HepG2 (cell line): ENCODE data around the gene MAVS. TPM values are rescaled to one million over a fixed set of nuclear protein-coding genes. Genes with fewer than 3 reads are reported as not detected.

Source experiments
- ATAC-seq: fragments of 200-7000 bp; cut with Tn5 transposase; 3 replicates; pipeline ENCODE4 v1.9.1; 2020; ENCODE audit warnings: mild to moderate bottlenecking, moderate library complexity
- BruUV-seq: library from RNA; stranded (reverse); fragments of 400-500 nt; replicated peaks from 2 replicates; lab custom pipeline; 2021; lab: Mats Ljungman, UMichigan
- CTCF ChIA-PET: fragments of 300-600 bp; formaldehyde crosslinking; extraction: SDS; loops from one replicate; lab custom pipeline; 2021; ENCODE audit warnings: low total read pairs, inconsistent platforms, low intra/inter-chr PET ratio; lab: Yijun Ruan, JAX
- POLR2A ChIA-PET: fragments of 350-600 bp; sonication (Branson Sonifier 250); formaldehyde crosslinking; loops from one replicate; lab custom pipeline; 2020; ENCODE audit warnings: antibody characterized with exemption, inconsistent platforms; lab: Yijun Ruan, JAX
- DNase-seq: peaks from one replicate; pipeline ENCODE4 v3.0.0-alpha.2; 2015; ENCODE audit warnings: low spot score
- FAIRE-seq: peaks from 3 replicates; lab custom pipeline; 2011; peaks lifted over from hg19 to GRCh38; lab: Jason Lieb, UNC
- H2AFZ ChIP-seq: one replicate; pipeline ENCODE4 v1.6.1; 2011; ENCODE audit warnings: low read length, inconsistent platforms
- H3K27ac ChIP-seq: fragments of 300-600 bp; 3 replicates; pipeline ENCODE4 v1.8.0; 2011; ENCODE audit warnings: mixed run types, mild to moderate bottlenecking, mixed read lengths, low read length, inconsistent platforms; ENCODE audit not compliant: insufficient read depth; ENCODE audit errors: extremely low read length
- H3K27me3 ChIP-seq, 2 experiments: fragments of 200-600 bp in 1 of 2; 2 replicates in 1 of 2; 3 replicates in 1 of 2; pipeline versions ENCODE4 v1.6.0 to v1.8.0; 2011; ENCODE audit warnings: low read length in 2 of 2, mild to moderate bottlenecking in 2 of 2, moderate library complexity in 2 of 2, inconsistent platforms in 1 of 2; ENCODE audit not compliant: insufficient read depth in 2 of 2, control insufficient read depth in 1 of 2
- H3K36me3 ChIP-seq, 2 experiments: fragments of 200-600 bp in 1 of 2; replicated peaks in 1 of 2; 2 replicates in 1 of 2; 3 replicates in 1 of 2; pipeline versions ENCODE4 v1.5.1 to v1.8.0; 2011; ENCODE audit warnings: low read length in 2 of 2, inconsistent platforms in 1 of 2; ENCODE audit not compliant: insufficient read depth in 2 of 2, control insufficient read depth in 1 of 2
- H3K4me1 ChIP-seq: 2 replicates; pipeline ENCODE4 v1.5.1; 2012; ENCODE audit warnings: low read length, inconsistent platforms; ENCODE audit not compliant: insufficient read depth
- H3K4me2 ChIP-seq: 2 replicates; pipeline ENCODE4 v1.6.0; 2011; ENCODE audit warnings: low read depth, low read length, inconsistent platforms
- H3K4me3 ChIP-seq, 3 experiments: fragments of 200-600 bp in 1 of 3; sonication (generic), shearing (Covaris generic) in 1 of 3; replicated peaks in 1 of 3; 2 replicates each; pipeline ENCODE4 v1.5.1; 2011 to 2016; ENCODE audit warnings: low read length in 3 of 3, inconsistent platforms in 2 of 3, low read depth in 2 of 3, mild to moderate bottlenecking in 2 of 3, control low read depth in 1 of 3, mixed read lengths in 1 of 3; ENCODE audit not compliant: insufficient read depth in 1 of 3
- H3K79me2 ChIP-seq: one replicate; pipeline ENCODE4 v1.6.1; 2011; ENCODE audit warnings: low read length, inconsistent platforms; ENCODE audit not compliant: insufficient read depth
- H3K9ac ChIP-seq: 2 replicates; pipeline ENCODE4 v1.6.0; 2011; ENCODE audit warnings: mild to moderate bottlenecking, low read depth, low read length, inconsistent platforms; ENCODE audit not compliant: insufficient read depth
- H3K9me3 ChIP-seq: 2 replicates; pipeline ENCODE4 v1.5.1; 2012; ENCODE audit warnings: mild to moderate bottlenecking, low read length
- H4K20me1 ChIP-seq: 2 replicates; pipeline ENCODE4 v1.6.0; 2011; ENCODE audit warnings: inconsistent platforms, mild to moderate bottlenecking, low read length, moderate library complexity; ENCODE audit not compliant: insufficient read depth
- AKAP8 ChIP-seq: sonication (generic); formaldehyde crosslinking; IDR thresholded peaks from 2 replicates; pipeline ENCODE4 v1.5.1; 2020; ENCODE audit warnings: mild to moderate bottlenecking, missing genetic modification reagents
- KLF13 ChIP-seq: sonication (generic); formaldehyde crosslinking; IDR thresholded peaks from 2 replicates; pipeline ENCODE4 v1.4.0; 2020; ENCODE audit warnings: mild to moderate bottlenecking, missing genetic modification reagents
- KLF15 ChIP-seq: sonication (generic); formaldehyde crosslinking; IDR thresholded peaks from 2 replicates; pipeline ENCODE4 v1.8.1; 2023; ENCODE audit warnings: borderline replicate concordance, mild to moderate bottlenecking, inconsistent platforms, missing genetic modification reagents, mixed read lengths
- MAFG ChIP-seq: sonication (generic); formaldehyde crosslinking; IDR thresholded peaks from 2 replicates; pipeline ENCODE4 v1.5.1; 2020; ENCODE audit warnings: mild to moderate bottlenecking, missing genetic modification reagents
- MYNN ChIP-seq: sonication (generic); formaldehyde crosslinking; IDR thresholded peaks from 2 replicates; pipeline ENCODE4 v1.4.0; 2020; ENCODE audit warnings: mild to moderate bottlenecking, low read depth, missing genetic modification reagents
- NCOA5 ChIP-seq: sonication (generic); formaldehyde crosslinking; IDR thresholded peaks from 2 replicates; pipeline ENCODE4 v1.4.0; 2020; ENCODE audit warnings: missing genetic modification reagents
- NFKB2 ChIP-seq: sonication (generic); formaldehyde crosslinking; IDR thresholded peaks from 2 replicates; pipeline ENCODE4 v1.4.0; 2020; ENCODE audit warnings: missing genetic modification reagents, borderline replicate concordance
- SPEN ChIP-seq: sonication (generic); formaldehyde crosslinking; IDR thresholded peaks from 2 replicates; pipeline ENCODE4 v1.5.1; 2020; ENCODE audit warnings: low read depth, mild to moderate bottlenecking, missing genetic modification reagents
- TEAD2 ChIP-seq: sonication (generic); formaldehyde crosslinking; IDR thresholded peaks from 2 replicates; pipeline ENCODE4 v1.9.0; 2021; ENCODE audit warnings: missing genetic modification reagents
- U2AF2 ChIP-seq: fragments of 200-400 bp; formaldehyde crosslinking; IDR thresholded peaks from 2 replicates; pipeline ENCODE4 v1.6.1; 2017; ENCODE audit warnings: low read depth, mild to moderate bottlenecking, low read length
- ZEB1 ChIP-seq: IDR thresholded peaks from 2 replicates; pipeline ENCODE4 v1.6.1; 2012; ENCODE audit warnings: mild to moderate bottlenecking, low read depth, inconsistent platforms; ENCODE audit not compliant: insufficient replicate concordance
- ZNF703 ChIP-seq: sonication (generic); formaldehyde crosslinking; IDR thresholded peaks from 2 replicates; pipeline ENCODE4 v1.5.1; 2020; ENCODE audit warnings: missing genetic modification reagents, mild to moderate bottlenecking, moderate library complexity, borderline replicate concordance
- ZNF737 ChIP-seq: sonication (generic); formaldehyde crosslinking; IDR thresholded peaks from 2 replicates; pipeline ENCODE4 v1.5.0; 2020; ENCODE audit warnings: missing genetic modification reagents, mild to moderate bottlenecking, borderline replicate concordance
- WGBS: methylation state at CpG from one replicate; pipeline ENCODE4 v1.1.6; 2017; ENCODE audit warnings: low lambda C conversion rate; 5-methylcytosine and 5-hydroxymethylcytosine counted together
- in situ Hi-C: cut with HindIII; loops from 2 replicates; pipeline ENCODE4 v1.10.0; 2017; ENCODE audit warnings: low pct_unique_long_range_greater_than_20kb; ENCODE audit not compliant: extremely low pct_ligation_motif_present
- intact Hi-C: fragments of 100-400 bp; cut with micrococcal nuclease; formaldehyde crosslinking; loops from one replicate; pipeline ENCODE4 v1.10.0; 2022; ENCODE audit not compliant: unreplicated experiment
- polyA plus RNA-seq, 8 experiments: library from polyadenylated mRNA; depleted of rRNA in 3 of 8; stranded (reverse) in 7 of 8; unstranded in 1 of 8; fragments of >200 nt; fragmentation: Illumina TruSeq in 4 of 8; extraction: Trizol in 4 of 8; gene quantifications; 2 replicates each; pipeline versions ENCODE4 v1.2.1 to v1.2.3, GENCODE V29; 2011 to 2016; ENCODE audit warnings: low read depth in 4 of 8, missing spikeins in 1 of 8, mixed read lengths in 1 of 8; ENCODE audit not compliant: insufficient read depth in 1 of 8
- total RNA-seq, 5 experiments: library from RNA; depleted of rRNA; stranded (reverse); fragments of >200 nt; fragmentation: Illumina TruSeq; extraction: Trizol; gene quantifications; 2 replicates each; pipeline ENCODE4 v1.2.3, GENCODE V29; 2016; ENCODE audit warnings: low read depth in 1 of 5
- TF ChIP-seq, protein P1 (sequence below): sonication (generic); formaldehyde crosslinking; IDR thresholded peaks from 2 replicates; pipeline ENCODE4 v1.4.0; 2020; ENCODE audit warnings: missing genetic modification reagents, borderline replicate concordance
- TF ChIP-seq, protein P2 (sequence below): sonication (generic); formaldehyde crosslinking; IDR thresholded peaks from 2 replicates; pipeline ENCODE4 v1.4.0; 2020; ENCODE audit warnings: missing genetic modification reagents

MAVS gene
- total and polyA plus RNA-seq, 2 of the 13 experiments (the other 11 are each of a cell fraction or from before 2014, with no cell fraction given), result 27.3 to 36.6 TPM

DNA sequence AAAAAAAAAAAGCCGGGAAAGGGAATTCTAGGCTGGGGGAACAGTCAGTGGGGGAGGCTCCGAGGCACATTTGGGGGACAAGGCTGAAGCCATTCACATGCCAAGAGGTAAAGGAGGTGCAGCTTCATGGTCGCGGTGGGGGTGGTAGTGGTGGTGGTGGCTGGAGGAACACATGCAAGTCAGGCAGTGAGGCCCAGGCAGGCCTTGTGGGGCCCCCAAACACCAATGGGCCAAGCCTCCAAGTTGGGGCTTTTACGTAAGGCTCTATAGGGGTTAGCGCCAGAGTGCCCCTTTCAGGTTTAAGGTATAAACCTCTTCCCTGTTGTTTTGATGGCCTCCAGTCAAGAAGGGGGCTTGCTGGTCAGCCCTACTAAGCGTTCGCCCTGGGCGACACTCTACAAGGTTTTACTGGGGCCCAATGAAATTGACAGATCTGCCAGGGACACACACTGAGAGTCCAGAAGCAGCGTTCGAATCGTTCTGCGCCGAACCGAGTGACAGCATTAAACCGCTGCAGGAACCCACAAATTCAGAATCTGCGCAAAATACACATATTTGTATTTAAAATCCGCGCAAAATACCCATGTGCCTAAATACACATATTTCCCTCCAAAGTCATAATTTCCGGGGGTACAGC, 27.1 kb upstream of the MAVS start:
- no peak for FAIRE-seq
- TSS peak; percentile 90 for BruUV-seq
- 61% methylated on average over 20 of the region's 20 CpGs for WGBS
- no peak for ATAC-seq
- intact Hi-C loops (loop anchor here (1.0 to 2.0 kb wide), 4 partner anchors 21 to 69 kb away; partner anchors contain the start of genes MAVS and PANK2), in situ Hi-C loops (loop anchor here (5.0 kb wide), 1 partner anchor 37 kb away; the partner anchor contains the start of gene SPEF1)
- Histone ChIP-seq H3K9me3 (no peaks in the 10 kb centered on the region), H2AFZ (no peak overlapping the region), H3K4me3 (peak overlapping the region; percentile 91 to 95 (median 94)), H3K36me3 (peaks cover 6 to 20% of the 10 kb centered on the region in 2 experiments), H3K27me3 (peaks cover 3 to 10% of the 10 kb centered on the region in 2 experiments; a peak in 3 of 5 replicates), H3K9ac (peak overlapping the region; percentile 99), H3K4me1 (peaks cover 32% of the 10 kb centered on the region), H3K4me2 (peak overlapping the region; percentile 87), H3K79me2 (peaks cover 12% of the 10 kb centered on the region), H3K27ac (peak overlapping the region; percentile 96), H4K20me1 (no peaks in the 10 kb centered on the region)
- CTCF ChIA-PET, result interaction anchor here (1.2 to 4.6 kb wide), 7 partner anchors 22 to 70 kb away, joined by 3 to 119 read pairs (median 7); partner anchors contain the start of genes CENPB and SPEF1
- DNase-seq, result no peak
- POLR2A ChIA-PET, result interaction anchor here (0.6 to 4.8 kb wide), 28 partner anchors 7 to 1152 kb away, joined by 3 to 134 read pairs (median 8); partner anchors contain the start of genes ADISSP, CDC25B, CENPB and MAVS
- TF ChIP-seq ZNF703 (CRISPR knock-in tag), result no peak
- no peak for TF ChIP-seq MAFG (CRISPR knock-in tag)
- no peak for TF ChIP-seq NCOA5
- TF ChIP-seq U2AF2, result peak; percentile 25; the same call in 1 of the 2 replicates
- no peak for TF ChIP-seq SPEN (CRISPR knock-in tag)
- TF ChIP-seq ZNF737 (CRISPR knock-in tag), result 0 out of 2 replicates have a peak, but pooled peaks have one; percentile 17
- 0 out of 2 replicates have a peak, but pooled peaks have one; percentile 6 for TF ChIP-seq KLF13 (CRISPR knock-in tag)
- no peak for TF ChIP-seq TEAD2 (CRISPR knock-in tag)
- no peak for TF ChIP-seq NFKB2 (CRISPR knock-in tag)
- no peak for TF ChIP-seq AKAP8
- TF ChIP-seq, protein P1, sequence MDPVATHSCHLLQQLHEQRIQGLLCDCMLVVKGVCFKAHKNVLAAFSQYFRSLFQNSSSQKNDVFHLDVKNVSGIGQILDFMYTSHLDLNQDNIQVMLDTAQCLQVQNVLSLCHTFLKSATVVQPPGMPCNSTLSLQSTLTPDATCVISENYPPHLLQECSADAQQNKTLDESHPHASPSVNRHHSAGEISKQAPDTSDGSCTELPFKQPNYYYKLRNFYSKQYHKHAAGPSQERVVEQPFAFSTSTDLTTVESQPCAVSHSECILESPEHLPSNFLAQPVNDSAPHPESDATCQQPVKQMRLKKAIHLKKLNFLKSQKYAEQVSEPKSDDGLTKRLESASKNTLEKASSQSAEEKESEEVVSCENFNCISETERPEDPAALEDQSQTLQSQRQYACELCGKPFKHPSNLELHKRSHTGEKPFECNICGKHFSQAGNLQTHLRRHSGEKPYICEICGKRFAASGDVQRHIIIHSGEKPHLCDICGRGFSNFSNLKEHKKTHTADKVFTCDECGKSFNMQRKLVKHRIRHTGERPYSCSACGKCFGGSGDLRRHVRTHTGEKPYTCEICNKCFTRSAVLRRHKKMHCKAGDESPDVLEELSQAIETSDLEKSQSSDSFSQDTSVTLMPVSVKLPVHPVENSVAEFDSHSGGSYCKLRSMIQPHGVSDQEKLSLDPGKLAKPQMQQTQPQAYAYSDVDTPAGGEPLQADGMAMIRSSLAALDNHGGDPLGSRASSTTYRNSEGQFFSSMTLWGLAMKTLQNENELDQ (CRISPR knock-in tag), result peak; percentile 35; the same call in 1 of the 2 replicates
- TF ChIP-seq ZEB1, result no peak
- TF ChIP-seq, protein P2, sequence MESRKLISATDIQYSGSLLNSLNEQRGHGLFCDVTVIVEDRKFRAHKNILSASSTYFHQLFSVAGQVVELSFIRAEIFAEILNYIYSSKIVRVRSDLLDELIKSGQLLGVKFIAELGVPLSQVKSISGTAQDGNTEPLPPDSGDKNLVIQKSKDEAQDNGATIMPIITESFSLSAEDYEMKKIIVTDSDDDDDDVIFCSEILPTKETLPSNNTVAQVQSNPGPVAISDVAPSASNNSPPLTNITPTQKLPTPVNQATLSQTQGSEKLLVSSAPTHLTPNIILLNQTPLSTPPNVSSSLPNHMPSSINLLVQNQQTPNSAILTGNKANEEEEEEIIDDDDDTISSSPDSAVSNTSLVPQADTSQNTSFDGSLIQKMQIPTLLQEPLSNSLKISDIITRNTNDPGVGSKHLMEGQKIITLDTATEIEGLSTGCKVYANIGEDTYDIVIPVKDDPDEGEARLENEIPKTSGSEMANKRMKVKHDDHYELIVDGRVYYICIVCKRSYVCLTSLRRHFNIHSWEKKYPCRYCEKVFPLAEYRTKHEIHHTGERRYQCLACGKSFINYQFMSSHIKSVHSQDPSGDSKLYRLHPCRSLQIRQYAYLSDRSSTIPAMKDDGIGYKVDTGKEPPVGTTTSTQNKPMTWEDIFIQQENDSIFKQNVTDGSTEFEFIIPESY (CRISPR knock-in tag), result 0 out of 2 replicates have a peak, but pooled peaks have one; percentile 10
- TF ChIP-seq KLF15 (CRISPR knock-in tag), result no peak
- TF ChIP-seq MYNN, result 0 out of 2 replicates have a peak, but pooled peaks have one; percentile 46
